Activated naive CD8-positive, alpha-beta T cell treated with anti-CD3 and anti-CD28 coated beads, Interleukin-2, amount 50 U/mL, for 24 hours (primary cell): Measurements from ENCODE around the gene FA2H.
"Not testable (repeated sequence)": the region's sequence is repeated elsewhere in the genome, so short reads cannot be mapped to it uniquely, and the experiment has no call there.

Experiments
- ATAC-seq: fragments of 150-1000 bp; cut with Tn5 transposase; one replicate; pipeline ENCODE4 v1.10.0; 2021
- DNase-seq: peaks from one replicate; pipeline ENCODE4 v3.0.0; 2021
- H3K27ac Mint-ChIP-seq: one replicate; pipeline ENCODE4 v1.8.0; 2021; ENCODE audit warnings: mild to moderate bottlenecking, mixed read lengths
- H3K27me3 Mint-ChIP-seq: one replicate; pipeline ENCODE4 v1.8.0; 2021; ENCODE audit warnings: mixed read lengths
- H3K36me3 Mint-ChIP-seq: one replicate; pipeline ENCODE4 v1.8.0; 2021; ENCODE audit warnings: low read depth, mixed read lengths
- H3K4me1 Mint-ChIP-seq: one replicate; pipeline ENCODE4 v1.8.0; 2021; ENCODE audit warnings: mixed read lengths
- H3K4me3 Mint-ChIP-seq: one replicate; pipeline ENCODE4 v1.8.0; 2021; ENCODE audit warnings: mild to moderate bottlenecking, moderate library complexity, mixed read lengths
- H3K9me3 Mint-ChIP-seq: one replicate; pipeline ENCODE4 v1.8.0; 2021; ENCODE audit warnings: mixed read lengths

The FA2H gene

DNA sequence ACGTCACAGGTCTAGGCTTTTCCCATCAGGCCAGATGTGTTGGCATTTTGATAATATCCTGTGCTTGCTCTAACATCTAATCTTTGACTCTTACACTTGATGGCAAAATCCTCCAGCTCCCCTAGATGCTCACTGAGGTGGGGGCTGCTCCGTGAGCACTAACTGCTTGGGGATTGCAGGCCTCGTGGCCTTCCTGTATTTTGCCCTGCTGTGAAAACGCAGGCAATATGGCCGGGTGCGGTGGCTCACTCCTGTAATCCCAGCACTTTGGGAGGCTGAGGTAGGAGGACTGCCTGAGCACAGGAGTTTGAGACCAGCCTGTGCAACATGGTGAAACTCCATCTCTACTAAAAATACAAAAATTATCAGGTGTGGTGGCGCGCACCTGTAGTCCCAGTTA, 64.2 kb downstream of the FA2H start:
- Mint-ChIP-seq H3K4me3 (no peak overlapping the region), H3K9me3 (no peaks in the 10 kb centered on the region), H3K27me3 (no peaks in the 10 kb centered on the region), H3K4me1 (no peaks in the 10 kb centered on the region), H3K36me3 (no peaks in the 10 kb centered on the region), H3K27ac (no peak overlapping the region)
- ATAC-seq (no peak), DNase-seq (no peak)

DNA sequence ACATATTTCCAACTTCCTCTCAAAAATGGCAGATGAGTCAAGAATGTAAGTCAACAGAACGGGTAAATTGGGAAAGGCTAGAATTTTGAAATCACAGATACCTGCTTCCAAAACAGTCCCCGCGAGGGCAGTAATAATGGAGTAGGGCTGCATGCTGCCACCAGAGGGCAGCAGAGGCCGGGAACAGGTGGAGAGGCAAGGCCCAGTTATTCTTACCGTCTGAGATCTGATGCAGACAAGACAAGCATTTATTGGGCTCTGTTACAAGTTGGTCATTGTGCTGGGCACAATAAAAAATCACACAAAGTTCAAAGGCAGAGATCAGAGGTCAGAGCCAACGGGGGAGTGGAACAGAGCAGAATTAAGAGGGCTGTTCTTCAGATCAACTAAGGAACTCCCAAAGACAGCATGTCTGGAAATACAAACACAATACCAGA, 65.2 kb downstream of the FA2H start:
- no peaks in the 10 kb centered on the region for H3K27me3 Mint-ChIP-seq
- H3K27ac Mint-ChIP-seq: no peak overlapping the region
- H3K4me1 Mint-ChIP-seq: no peaks in the 10 kb centered on the region
- H3K9me3 Mint-ChIP-seq: no peaks in the 10 kb centered on the region
- no peaks in the 10 kb centered on the region for H3K36me3 Mint-ChIP-seq
- ATAC-seq (peak; percentile 92), DNase-seq (peak; percentile 85)
- no peak overlapping the region for H3K4me3 Mint-ChIP-seq

DNA sequence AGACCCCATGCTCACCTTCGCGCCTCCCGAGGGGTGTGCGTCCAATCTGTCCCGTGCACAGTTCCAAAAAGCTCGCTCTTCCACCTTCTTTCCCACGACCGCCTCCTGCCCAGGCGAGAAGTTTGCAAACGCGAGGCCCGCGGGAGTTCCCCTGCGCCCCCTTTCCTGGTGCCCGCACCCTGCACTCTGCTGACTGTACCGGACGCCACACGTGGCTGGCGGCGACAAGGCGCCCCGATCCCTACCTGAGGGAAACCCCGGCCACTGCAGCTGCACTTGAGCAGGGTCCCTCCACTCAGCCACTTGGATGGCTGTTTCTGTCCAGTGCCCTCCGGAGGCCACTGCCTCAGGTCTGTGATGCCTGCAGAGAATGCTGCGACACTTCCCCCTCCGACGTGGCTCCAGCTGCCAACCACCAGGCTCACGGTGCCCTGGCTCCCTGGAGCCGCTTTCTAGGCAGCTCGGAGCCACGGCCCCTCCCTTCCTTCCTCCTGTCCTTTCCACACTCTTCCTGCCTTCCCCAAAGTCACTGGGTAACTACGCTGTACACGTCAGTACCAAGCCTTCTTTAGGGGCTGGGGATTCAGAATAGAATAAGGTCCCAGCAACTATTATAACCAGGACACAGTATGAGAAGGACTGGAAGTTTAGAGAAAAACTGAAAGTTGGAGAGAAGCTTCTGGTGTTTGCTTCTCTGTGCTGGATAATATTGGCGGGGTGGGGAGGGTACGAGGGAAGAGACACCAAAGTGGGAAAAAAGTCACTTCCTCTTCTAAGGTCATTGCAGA, 74.0 kb downstream of the FA2H start, which contains the start of gene MLKL:
Gene MLKL (minus strand): TSS at position 425 of the 788 bp plus-strand sequence. CDS start 5,105 bp downstream, outside the sequence.
- Mint-ChIP-seq H3K9me3 (no peaks in the 10 kb centered on the region), H3K4me1 (peaks cover 57% of the 10 kb centered on the region), H3K36me3 (peaks cover 25% of the 10 kb centered on the region), H3K4me3 (peak within 1 kb of the TSS; percentile 97), H3K27me3 (no peaks in the 10 kb centered on the region), H3K27ac (peak within 1 kb of the TSS; percentile 99)
- DNase-seq (peak; percentile 70), ATAC-seq (peak; percentile 77)

DNA sequence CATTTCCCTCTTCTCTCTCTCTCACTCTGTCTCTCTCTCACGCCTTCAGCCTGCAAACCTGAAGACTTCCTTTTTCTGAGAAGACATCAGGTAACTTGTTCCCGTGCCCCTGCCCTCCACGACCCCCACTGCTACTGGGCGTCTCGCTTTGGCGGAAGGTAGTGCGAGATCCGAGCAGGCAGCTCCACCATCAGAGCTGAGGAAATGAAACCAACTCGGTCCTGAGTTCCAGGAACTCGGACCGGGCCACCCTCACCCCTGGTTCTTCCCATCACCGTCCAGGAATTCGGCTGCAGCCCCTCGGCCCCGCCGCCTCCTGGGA, 74.5 kb downstream of the FA2H start:
- H3K27ac Mint-ChIP-seq: peak overlapping the region; percentile 99
- H3K4me3 Mint-ChIP-seq: peak overlapping the region; percentile 97
- peaks cover 30% of the 10 kb centered on the region for H3K36me3 Mint-ChIP-seq
- H3K4me1 Mint-ChIP-seq: peaks cover 62% of the 10 kb centered on the region
- ATAC-seq (peak; percentile 7), DNase-seq (peak; percentile 43)
- no peaks in the 10 kb centered on the region for H3K27me3 Mint-ChIP-seq
- H3K9me3 Mint-ChIP-seq: no peaks in the 10 kb centered on the region

DNA sequence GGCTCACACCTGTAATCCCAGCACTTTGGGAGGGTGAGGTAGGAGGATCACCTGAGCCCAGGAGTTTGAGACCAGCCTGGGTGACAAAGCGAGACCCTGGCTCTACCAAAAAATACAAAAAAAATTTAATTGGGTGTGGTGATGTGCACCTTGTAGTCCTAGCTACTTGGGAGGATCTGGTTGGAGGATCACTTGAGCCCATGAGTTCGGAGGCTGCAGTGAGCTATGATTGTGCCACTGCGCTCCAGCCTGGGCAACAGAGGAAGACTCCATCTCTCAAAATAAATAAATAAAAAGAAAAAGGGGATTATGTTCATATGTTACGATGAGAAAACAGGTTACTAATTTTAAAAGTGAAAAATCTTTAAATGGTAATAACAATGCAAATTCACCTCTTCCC, 75.0 kb downstream of the FA2H start:
- peaks cover 62% of the 10 kb centered on the region for H3K4me1 Mint-ChIP-seq
- H3K4me3 Mint-ChIP-seq: peak overlapping the region; percentile 97
- no peak for ATAC-seq
- H3K36me3 Mint-ChIP-seq: peaks cover 31% of the 10 kb centered on the region
- peak overlapping the region; percentile 99 for H3K27ac Mint-ChIP-seq
- no peaks in the 10 kb centered on the region for H3K27me3 Mint-ChIP-seq
- DNase-seq: no peak
- H3K9me3 Mint-ChIP-seq: no peaks in the 10 kb centered on the region

DNA sequence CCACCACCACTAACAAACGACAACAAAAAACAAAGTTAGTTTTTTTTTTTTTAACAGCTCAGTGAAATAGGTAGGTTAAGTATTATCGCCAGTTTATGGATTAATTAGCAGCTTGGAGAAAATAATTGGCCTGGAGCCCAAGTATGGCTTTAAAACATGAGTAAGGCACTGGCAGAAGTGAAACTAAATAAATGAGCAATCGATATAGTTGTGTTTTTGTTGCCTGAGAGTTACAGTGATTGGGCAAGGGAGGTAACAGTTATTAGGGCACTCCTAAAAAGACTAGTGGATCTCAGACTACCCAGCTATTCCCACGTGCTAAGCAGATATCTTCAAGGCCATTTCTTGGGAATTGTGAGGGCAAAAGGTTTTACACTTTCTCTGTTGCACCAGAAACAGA, 76.4 kb downstream of the FA2H start:
- Mint-ChIP-seq H3K4me1 (peaks cover 62% of the 10 kb centered on the region), H3K36me3 (peaks cover 40% of the 10 kb centered on the region), H3K4me3 (peak overlapping the region; percentile 97), H3K27ac (peak overlapping the region; percentile 62), H3K27me3 (no peaks in the 10 kb centered on the region), H3K9me3 (no peaks in the 10 kb centered on the region)
- DNase-seq: no peak
- no peak for ATAC-seq

DNA sequence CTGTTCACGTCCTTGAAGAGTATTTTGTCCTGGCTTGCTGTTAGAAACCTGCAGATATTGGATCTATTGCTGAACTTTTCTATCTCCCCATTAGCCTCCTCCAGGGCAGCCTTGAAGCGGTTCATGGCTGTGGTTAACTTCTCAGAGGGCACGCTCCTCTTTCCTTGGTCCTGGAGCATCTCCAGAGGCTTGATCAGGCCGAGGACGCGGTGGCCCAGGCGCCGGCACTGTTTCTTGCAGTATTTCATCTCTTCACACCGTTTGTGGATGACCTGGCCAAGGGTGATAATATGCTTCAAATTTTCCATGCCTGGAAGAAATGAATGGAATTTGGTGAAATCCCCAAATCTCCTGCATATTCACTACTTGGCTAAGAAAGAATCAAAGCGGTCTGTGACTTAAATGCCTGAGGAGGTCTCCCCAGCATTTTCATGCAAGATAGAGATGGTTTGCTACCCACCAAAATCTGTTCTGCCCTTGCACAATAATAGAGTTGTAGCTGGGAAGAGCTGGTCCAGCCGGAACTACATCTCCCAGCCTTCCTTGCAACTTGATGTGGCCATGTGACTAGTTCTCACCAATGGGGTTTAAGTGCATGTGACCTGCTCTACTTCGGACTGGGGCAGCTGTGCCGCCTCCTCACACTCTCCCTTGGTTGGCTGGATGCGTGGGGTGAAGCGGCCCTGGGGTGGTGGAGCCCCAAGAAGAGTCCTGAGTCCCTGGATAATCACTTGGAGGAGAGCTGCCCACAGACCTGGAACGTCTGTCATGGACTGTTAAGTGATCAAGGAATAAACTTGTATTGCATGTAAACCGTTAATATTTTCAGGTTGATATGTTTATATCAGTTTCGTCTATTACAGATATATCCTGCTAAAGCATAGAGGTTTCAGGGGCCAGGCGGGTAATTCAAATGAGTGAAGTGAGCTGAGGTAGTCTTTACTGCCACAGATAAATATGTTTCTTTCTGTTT, 78.9 kb downstream of the FA2H start:
- Mint-ChIP-seq H3K27ac (peak overlapping the region; percentile 58), H3K36me3 (peaks cover 59% of the 10 kb centered on the region), H3K4me1 (peaks cover 50% of the 10 kb centered on the region), H3K27me3 (no peaks in the 10 kb centered on the region), H3K9me3 (no peaks in the 10 kb centered on the region), H3K4me3 (peak overlapping the region; percentile 68)
- peak; percentile 76 for ATAC-seq
- DNase-seq: peak; percentile 53

DNA sequence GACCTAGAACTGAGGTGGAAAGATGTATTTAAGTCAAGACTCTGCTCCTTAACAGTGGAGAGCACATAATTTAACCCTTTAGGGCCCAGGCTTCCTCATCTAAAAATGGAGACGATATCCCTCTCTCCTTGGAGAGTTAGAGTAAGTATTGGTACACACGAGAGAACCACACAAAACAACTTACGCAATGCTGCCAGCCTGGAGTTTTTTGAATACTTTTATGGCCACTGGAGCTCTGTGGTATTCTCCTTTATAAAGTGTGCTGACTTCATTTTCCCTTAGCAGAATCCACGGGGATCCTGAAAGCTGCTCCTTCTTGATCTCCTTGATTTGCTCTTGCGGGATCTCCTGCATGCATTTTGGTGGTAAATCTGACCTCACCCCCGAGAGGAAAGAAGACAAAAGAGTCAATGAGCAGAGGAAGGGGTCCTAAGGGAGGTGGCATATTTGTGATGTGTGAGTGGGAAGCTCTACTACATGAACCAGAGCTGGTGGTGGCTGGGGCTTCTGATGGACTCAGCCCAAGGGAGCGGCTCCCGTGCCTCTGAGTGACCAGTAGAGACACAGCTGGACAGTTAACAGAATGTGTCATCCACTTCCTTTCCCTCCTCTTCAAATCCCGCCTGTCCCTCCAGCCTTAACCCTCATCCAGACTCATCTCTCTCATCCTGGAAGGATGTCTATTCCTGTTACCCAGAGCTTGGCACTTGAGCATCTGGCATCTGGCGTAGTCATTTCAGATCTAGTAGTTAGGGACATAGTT, 83.3 kb downstream of the FA2H start:
- Mint-ChIP-seq H3K27me3 (no peaks in the 10 kb centered on the region), H3K4me3 (no peak overlapping the region), H3K9me3 (no peaks in the 10 kb centered on the region), H3K4me1 (peaks cover 15% of the 10 kb centered on the region), H3K27ac (no peak overlapping the region), H3K36me3 (peaks cover 66% of the 10 kb centered on the region)
- DNase-seq: no peak
- ATAC-seq: no peak

DNA sequence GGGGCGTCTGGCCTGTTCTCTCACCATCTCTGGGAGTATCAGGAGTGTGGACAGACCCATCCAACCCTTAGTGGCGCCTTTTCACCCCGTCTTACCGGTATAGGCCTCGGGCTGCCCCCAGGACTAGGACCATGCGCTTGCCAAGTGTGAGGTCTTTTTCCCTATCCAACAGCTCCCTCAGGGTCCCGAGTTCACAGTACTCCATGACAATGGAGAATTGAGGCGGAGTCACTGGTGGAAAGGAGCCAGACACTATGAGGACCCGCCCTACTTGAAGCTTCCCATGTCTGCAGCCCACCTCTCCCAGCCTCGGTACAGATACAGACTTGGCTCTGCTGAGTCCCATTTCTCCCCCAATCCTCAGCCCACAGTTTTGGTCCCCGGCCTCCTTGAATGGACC, 92.1 kb downstream of the FA2H start:
- Mint-ChIP-seq H3K9me3 (no peaks in the 10 kb centered on the region), H3K27ac (no peak overlapping the region), H3K4me1 (peaks cover 2% of the 10 kb centered on the region), H3K36me3 (peaks cover 38% of the 10 kb centered on the region), H3K27me3 (no peaks in the 10 kb centered on the region), H3K4me3 (no peak overlapping the region)
- ATAC-seq (no peak), DNase-seq (no peak)

DNA sequence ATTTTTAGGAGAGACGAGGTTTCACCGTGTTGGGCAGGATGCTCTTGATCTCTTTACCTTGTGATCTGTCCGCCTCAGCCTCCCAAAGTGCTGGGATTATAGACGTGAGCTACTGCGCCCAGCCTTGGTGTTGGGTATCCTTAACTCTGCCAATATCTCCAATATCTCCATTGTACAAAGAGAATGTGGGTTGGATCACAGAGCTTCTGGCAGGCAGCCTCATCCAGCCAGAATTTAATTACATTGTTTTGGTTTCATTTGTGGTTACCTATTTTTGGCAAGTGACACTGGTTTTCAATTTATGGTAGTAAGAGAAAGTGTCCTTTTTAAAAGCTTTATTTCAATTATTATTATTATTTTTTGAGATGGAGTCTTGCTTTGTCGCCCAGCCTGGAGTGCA, 93.9 kb downstream of the FA2H start:
- H3K9me3 Mint-ChIP-seq: no peaks in the 10 kb centered on the region
- peaks cover 2% of the 10 kb centered on the region for H3K4me1 Mint-ChIP-seq
- H3K4me3 Mint-ChIP-seq: no peak overlapping the region
- no peaks in the 10 kb centered on the region for H3K27me3 Mint-ChIP-seq
- no peak overlapping the region for H3K27ac Mint-ChIP-seq
- peaks cover 38% of the 10 kb centered on the region for H3K36me3 Mint-ChIP-seq
- DNase-seq (no peak), ATAC-seq (no peak)

DNA sequence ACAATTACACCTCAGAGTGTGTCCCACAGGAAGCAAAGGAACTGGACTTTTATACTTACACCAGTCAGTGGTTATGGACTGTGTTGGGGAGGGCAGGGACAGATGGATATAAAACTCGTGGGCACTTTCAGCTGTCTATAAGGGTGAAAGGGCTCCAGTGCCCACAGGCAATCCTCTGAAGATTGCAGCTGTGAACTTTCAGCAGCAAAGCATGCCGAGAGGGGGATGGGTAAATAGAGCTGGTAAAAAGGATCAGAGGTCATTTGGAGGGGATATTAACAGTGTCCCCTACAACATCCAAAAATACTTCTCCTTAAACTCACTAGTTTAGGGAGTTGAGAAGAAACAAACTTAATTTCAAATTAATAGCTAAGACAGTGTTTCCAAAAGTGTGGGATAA, 94.6 kb downstream of the FA2H start:
- peaks cover 38% of the 10 kb centered on the region for H3K36me3 Mint-ChIP-seq
- H3K27ac Mint-ChIP-seq: no peak overlapping the region
- peaks cover 2% of the 10 kb centered on the region for H3K4me1 Mint-ChIP-seq

DNA sequence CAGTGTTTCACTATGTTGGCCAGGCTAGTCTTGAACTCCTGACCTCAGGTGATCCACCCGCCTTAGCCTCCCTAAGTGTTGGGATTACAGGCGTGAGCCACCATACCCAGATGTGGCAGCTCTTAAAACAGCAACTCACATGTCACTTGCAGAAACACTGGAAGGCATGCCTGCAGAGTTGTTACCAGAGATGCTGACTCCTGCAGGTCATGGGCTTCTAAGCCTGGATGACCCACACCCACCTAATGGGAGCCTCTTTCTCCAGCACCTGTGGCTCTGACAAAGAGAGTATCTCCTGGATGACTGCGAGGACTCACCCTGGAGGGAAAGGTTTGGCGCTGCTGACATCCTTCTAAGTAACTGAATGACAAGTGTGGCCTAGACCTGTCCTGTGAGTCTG, 96.8 kb downstream of the FA2H start:
- no peaks in the 10 kb centered on the region for H3K4me1 Mint-ChIP-seq
- no peak for ATAC-seq
- no peak for DNase-seq
- H3K9me3 Mint-ChIP-seq: no peaks in the 10 kb centered on the region
- no peak overlapping the region for H3K4me3 Mint-ChIP-seq
- no peak overlapping the region for H3K27ac Mint-ChIP-seq
- H3K27me3 Mint-ChIP-seq: no peaks in the 10 kb centered on the region
- peaks cover 37% of the 10 kb centered on the region for H3K36me3 Mint-ChIP-seq

More for the DNA sequence above, 94.6 kb downstream of the FA2H start:
- DNase-seq (no peak), ATAC-seq (no peak)
- Mint-ChIP-seq H3K27me3 (no peaks in the 10 kb centered on the region), H3K9me3 (no peaks in the 10 kb centered on the region), H3K4me3 (no peak overlapping the region)

DNA sequence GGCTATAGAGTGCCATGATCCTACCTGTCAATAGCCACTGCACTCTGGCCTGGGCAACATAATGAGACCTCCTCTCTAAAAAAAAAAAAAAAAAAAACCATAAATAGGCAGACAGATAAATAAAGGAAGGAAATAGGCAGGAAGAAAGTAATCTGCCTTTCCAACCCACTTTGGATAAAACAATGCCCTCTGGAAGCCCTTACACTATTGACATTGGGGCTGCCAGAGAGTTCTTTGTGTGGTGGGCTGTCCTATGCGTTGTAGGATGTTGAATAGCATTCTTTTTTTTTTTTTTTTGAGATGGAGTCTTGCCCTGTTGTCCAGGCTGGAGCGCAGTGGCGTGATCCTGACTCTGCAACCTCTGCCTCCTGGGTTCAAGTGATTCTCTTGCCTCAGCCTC, 100.7 kb downstream of the FA2H start:
- no peak for ATAC-seq
- Mint-ChIP-seq H3K9me3 (no peaks in the 10 kb centered on the region), H3K4me1 (no peaks in the 10 kb centered on the region), H3K27ac (no peak overlapping the region), H3K36me3 (peaks cover 36% of the 10 kb centered on the region), H3K4me3 (no peak overlapping the region), H3K27me3 (no peaks in the 10 kb centered on the region)
- DNase-seq: no peak

DNA sequence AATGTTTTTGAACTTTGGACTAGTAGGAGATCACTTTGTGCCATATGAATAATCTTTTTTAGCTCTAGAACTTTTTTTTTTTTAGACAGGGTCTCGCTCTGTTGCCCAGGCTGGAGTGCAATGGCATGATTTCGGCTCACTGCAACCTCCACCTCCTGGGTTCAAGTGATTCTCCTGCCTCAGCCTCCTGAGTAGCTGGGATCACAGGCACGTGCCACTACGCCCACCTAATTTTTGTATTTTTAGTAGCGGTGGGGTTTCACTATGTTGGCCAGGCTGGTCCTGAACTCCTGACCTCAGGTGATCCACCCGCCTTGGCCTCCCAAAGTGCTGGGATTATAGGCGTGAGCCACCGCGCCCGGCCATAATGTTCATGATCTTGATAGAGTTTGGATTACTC, 105.7 kb downstream of the FA2H start:
- not testable (repeated sequence) for H3K4me3 Mint-ChIP-seq, DNase-seq, H3K27ac Mint-ChIP-seq, H3K9me3 Mint-ChIP-seq, ATAC-seq, H3K27me3 Mint-ChIP-seq
- Mint-ChIP-seq H3K36me3 (peaks cover 33% of the 10 kb centered on the region), H3K4me1 (peaks cover 27% of the 10 kb centered on the region)
